ENCODE data around the gene SLC28A2.

The SLC28A2 gene

DNA sequence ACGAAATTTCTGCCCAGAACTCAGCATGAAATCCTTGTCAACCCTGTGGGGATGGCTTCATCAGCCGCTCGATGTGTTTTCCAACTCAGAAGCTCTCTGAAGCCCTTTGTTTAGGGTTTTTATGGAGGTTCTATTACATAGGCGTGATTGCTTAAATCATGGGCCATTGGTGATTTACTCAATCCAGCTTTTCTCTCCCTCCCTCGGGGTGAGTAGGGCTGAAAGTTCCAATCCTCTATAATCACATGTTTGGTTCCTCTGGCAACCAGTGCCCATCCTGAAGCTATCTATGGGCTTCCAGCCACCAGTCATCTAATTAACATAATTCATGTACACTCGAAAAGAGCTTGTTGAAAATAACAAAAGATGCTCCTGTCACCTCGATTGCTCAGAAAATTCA lies 74.7 kb downstream of the SLC28A2 start:
- no peak for DNase-seq

All from HCEC 1CT (cell line).